ENCODE data around the gene CGB7.
"Not testable (repeated sequence)": the region's sequence is repeated elsewhere in the genome, so short reads cannot be mapped to it uniquely, and the experiment has no call there.

Gene CGB7

DNA sequence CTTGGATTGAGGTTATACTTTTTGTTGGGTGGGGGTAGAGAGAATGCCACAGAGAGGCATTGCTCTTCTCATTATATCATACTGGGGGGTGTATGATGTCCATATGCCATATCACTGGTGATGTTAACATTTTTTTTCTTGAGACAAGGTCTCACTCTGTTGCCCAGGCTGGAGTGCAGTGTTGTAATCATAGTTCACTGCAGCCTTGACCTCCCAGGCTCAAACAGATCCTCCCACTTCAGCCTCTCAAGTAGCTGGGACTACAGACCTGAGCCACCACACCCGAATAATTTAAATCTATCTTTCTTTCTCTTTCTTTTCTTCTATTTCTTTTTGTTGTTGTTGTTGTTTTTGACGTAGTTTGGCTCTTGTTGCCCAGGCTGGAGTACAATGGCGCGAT lies 22.8 kb upstream of the CGB7 start:
- no peaks in the 10 kb centered on the region for H3K27me3 ChIP-seq (ENCODE audit: insufficient read depth, low read depth)
- H3K9ac ChIP-seq, result no peak overlapping the region
- no peak overlapping the region for H3K4me2 ChIP-seq
- peaks cover 2% of the 10 kb centered on the region; the same call in 1 of the 2 replicates for H3K79me2 ChIP-seq (ENCODE audit: insufficient read depth, low read depth)
- H3K4me3 ChIP-seq (IDR thresholded peaks at IDR 0.05; ENCODE audit: insufficient read depth, low read depth, low read length), result no peak overlapping the region
- H3K27ac ChIP-seq, result no peak overlapping the region
- TF ChIP-seq, protein P1, sequence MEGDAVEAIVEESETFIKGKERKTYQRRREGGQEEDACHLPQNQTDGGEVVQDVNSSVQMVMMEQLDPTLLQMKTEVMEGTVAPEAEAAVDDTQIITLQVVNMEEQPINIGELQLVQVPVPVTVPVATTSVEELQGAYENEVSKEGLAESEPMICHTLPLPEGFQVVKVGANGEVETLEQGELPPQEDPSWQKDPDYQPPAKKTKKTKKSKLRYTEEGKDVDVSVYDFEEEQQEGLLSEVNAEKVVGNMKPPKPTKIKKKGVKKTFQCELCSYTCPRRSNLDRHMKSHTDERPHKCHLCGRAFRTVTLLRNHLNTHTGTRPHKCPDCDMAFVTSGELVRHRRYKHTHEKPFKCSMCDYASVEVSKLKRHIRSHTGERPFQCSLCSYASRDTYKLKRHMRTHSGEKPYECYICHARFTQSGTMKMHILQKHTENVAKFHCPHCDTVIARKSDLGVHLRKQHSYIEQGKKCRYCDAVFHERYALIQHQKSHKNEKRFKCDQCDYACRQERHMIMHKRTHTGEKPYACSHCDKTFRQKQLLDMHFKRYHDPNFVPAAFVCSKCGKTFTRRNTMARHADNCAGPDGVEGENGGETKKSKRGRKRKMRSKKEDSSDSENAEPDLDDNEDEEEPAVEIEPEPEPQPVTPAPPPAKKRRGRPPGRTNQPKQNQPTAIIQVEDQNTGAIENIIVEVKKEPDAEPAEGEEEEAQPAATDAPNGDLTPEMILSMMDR (conservative IDR thresholded peaks at IDR 0.05; ENCODE audit: low read depth, low read length), result no peak
- H3K4me1 ChIP-seq (ENCODE audit: low read depth, poor library complexity, severe bottlenecking), result peaks cover 7% of the 10 kb centered on the region
- H3K36me3 ChIP-seq (ENCODE audit: insufficient read depth), result no peaks in the 10 kb centered on the region
- no peak overlapping the region for H2AFZ ChIP-seq (ENCODE audit: low read depth)
- no peaks in the 10 kb centered on the region for H4K20me1 ChIP-seq (ENCODE audit: insufficient read depth)

DNA sequence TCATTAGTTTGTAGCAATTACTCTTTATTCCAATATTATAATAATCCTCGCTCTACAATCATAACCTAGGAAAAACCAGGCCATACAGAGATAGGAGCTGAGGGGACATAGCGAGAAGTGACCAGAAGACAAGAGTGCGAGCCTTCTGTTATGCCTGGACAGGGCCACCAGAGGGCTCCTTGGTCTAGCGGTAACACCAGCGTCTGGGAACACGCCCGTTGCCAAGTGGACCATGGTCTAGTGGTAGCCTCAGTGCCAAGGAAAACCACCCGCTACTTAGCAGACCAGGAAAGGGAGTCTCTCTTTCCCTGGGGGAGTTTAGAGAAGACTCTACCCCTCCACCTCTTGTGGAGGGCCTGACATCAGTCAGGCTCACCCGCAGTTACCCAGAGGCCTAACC lies 17.3 kb upstream of the CGB7 start:
- not testable (repeated sequence) for H2AFZ ChIP-seq (ENCODE audit: low read depth); H3K4me1 ChIP-seq (ENCODE audit: low read depth, poor library complexity, severe bottlenecking); H3K79me2 ChIP-seq (ENCODE audit: insufficient read depth, low read depth); H3K4me3 ChIP-seq (IDR thresholded peaks at IDR 0.05; ENCODE audit: insufficient read depth, low read depth, low read length); H3K27ac ChIP-seq; H3K4me2 ChIP-seq; H3K36me3 ChIP-seq (ENCODE audit: insufficient read depth); H4K20me1 ChIP-seq (ENCODE audit: insufficient read depth); H3K9ac ChIP-seq
- peaks cover 31% of the 10 kb centered on the region for H3K27me3 ChIP-seq (ENCODE audit: insufficient read depth, low read depth)
- TF ChIP-seq, protein P1 (conservative IDR thresholded peaks at IDR 0.05; ENCODE audit: low read depth, low read length), result peak; percentile 42

DNA sequence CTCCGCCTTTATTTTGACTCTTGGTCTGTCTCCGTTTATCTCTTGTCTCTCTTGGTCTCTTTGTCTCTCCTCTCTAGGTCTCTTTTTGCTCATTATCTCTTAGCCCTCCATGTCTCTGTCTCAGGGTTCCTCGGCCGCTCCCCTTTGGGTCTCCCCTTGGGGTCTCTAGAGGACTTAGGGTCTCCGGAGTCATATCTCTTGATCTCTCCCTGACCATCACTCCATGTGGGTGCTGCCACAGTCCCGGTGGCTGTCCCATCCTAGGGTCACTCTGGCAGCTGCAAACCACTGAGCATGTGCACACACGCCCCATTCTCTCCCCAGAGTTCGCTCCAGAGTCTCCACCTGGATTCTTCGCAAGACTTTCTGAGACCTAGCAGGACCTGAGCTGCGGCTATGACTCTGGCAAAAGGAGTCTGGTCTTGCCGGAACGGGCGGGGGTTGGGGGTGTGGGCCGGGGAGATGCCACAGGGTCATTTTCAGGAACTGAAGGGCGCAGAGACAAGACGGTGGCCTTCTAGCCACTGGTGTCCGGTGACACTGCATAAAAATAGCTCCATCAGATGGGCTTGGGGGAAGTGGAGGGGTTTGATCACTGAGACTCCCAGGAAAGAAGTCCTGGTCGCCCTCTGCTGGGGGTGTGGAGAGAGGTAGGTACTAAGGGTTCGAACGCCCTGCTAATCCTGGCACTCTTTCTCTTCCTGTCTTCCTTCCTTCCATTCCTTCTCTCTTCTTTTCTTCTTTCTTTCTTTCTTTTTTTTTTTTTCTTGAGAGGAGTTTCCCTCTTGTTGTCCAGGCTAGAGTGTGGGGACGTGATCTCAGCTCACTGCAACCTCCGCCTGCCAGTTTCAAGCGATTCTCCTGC lies 16.2 kb upstream of the CGB7 start:
- H3K9ac ChIP-seq, result no peak overlapping the region
- no peak overlapping the region for H3K4me3 ChIP-seq (IDR thresholded peaks at IDR 0.05; ENCODE audit: insufficient read depth, low read depth, low read length)
- no peak overlapping the region for H3K4me2 ChIP-seq
- H3K36me3 ChIP-seq (ENCODE audit: insufficient read depth), result no peaks in the 10 kb centered on the region
- H4K20me1 ChIP-seq (ENCODE audit: insufficient read depth), result no peaks in the 10 kb centered on the region
- TF ChIP-seq, protein P1 (conservative IDR thresholded peaks at IDR 0.05; ENCODE audit: low read depth, low read length), result no peak
- H3K27ac ChIP-seq, result no peak overlapping the region
- peaks cover 38% of the 10 kb centered on the region for H3K27me3 ChIP-seq (ENCODE audit: insufficient read depth, low read depth)
- no peak overlapping the region for H2AFZ ChIP-seq (ENCODE audit: low read depth)
- H3K79me2 ChIP-seq (ENCODE audit: insufficient read depth, low read depth), result no peaks in the 10 kb centered on the region
- H3K4me1 ChIP-seq (ENCODE audit: low read depth, poor library complexity, severe bottlenecking), result no peaks in the 10 kb centered on the region

DNA sequence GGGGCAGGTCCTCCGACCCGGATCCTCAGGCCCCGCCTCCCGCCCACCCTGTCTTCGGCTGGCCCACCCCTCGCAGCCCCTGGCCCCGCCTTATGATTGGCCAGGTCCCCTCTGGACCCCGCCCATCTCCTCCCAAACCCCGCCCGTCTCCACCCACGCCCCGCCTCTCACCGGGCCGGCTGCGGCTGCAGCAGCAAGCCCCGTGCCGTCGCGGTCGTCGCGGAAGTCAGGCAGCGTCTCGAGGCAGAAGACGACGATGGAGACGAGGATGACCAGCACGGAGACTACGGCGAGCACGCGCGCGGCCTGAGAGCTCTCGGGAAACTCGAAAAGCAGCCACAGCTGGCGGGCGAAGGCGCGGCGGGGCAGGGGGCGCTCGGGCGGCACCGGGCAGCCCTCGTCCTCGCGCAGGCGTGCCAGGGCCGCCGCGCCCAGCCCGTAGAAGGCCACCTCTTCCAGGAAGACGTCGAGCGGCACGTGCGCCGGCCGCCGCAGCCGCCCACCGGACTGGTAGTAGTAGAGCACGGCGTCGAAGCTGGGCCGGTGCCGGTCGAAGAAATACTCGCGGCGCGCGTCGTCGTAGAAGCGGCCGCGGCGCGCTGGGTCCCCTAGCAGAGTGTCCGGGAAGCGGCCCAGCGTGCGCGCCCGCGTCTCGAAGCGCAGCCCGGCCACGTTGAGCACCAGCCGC lies 14.5 kb upstream of the CGB7 start:
- Histone ChIP-seq H2AFZ (ENCODE audit: low read depth) (no peak overlapping the region), H3K4me1 (ENCODE audit: low read depth, poor library complexity, severe bottlenecking) (no peaks in the 10 kb centered on the region), H3K9ac (no peak overlapping the region), H3K27me3 (ENCODE audit: insufficient read depth, low read depth) (peaks cover 55% of the 10 kb centered on the region), H3K4me3 (IDR thresholded peaks at IDR 0.05; ENCODE audit: insufficient read depth, low read depth, low read length) (no peak overlapping the region), H3K4me2 (no peak overlapping the region), H4K20me1 (ENCODE audit: insufficient read depth) (no peaks in the 10 kb centered on the region), H3K36me3 (ENCODE audit: insufficient read depth) (no peaks in the 10 kb centered on the region), H3K79me2 (ENCODE audit: insufficient read depth, low read depth) (no peaks in the 10 kb centered on the region), H3K27ac (no peak overlapping the region)
- TF ChIP-seq, protein P1 (conservative IDR thresholded peaks at IDR 0.05; ENCODE audit: low read depth, low read length), result no peak

Measured in KMS-11 (cell line).